WTC11 (cell line): ENCODE measurements around the gene SLFN14. TPM values are rescaled to one million over a fixed set of nuclear protein-coding genes. Genes with fewer than 3 reads are reported as not detected.

Experiments used
- ATAC-seq: fragments of 200-7000 bp; cut with Tn5 transposase; 2 replicates; pipeline ENCODE4 v1.10.0; 2021; ENCODE audit warnings: mild to moderate bottlenecking, moderate library complexity
- CTCF ChIA-PET: fragments of 300-600 bp; sonication (Branson Sonifier 250); formaldehyde crosslinking; loops from one replicate; lab custom pipeline; 2021; ENCODE audit warnings: antibody characterized with exemption; lab: Charles Lee
- POLR2A ChIA-PET: fragments of 350-600 bp; sonication (Branson Sonifier 250); formaldehyde crosslinking; loops from one replicate; lab custom pipeline; 2021; ENCODE audit warnings: antibody characterized with exemption; lab: Charles Lee
- DNase-seq: peaks from one replicate; pipeline ENCODE4 v3.0.0; 2021; ENCODE audit warnings: low spot score
- H3K27ac Mint-ChIP-seq: 2 replicates; pipeline ENCODE4 v1.8.0; 2021; ENCODE audit warnings: mixed read lengths
- H3K27me3 Mint-ChIP-seq: 2 replicates; pipeline ENCODE4 v1.8.0; 2021; ENCODE audit warnings: low read depth, mild to moderate bottlenecking, moderate library complexity, mixed read lengths
- H3K36me3 Mint-ChIP-seq: 2 replicates; pipeline ENCODE4 v1.8.0; 2021; ENCODE audit warnings: mixed read lengths
- H3K4me1 Mint-ChIP-seq: 2 replicates; pipeline ENCODE4 v1.8.0; 2022; ENCODE audit warnings: mixed read lengths
- H3K4me3 Mint-ChIP-seq: 2 replicates; pipeline ENCODE4 v1.8.0; 2021; ENCODE audit warnings: mild to moderate bottlenecking, moderate library complexity, mixed read lengths
- H3K9me3 Mint-ChIP-seq: 2 replicates; pipeline ENCODE4 v1.8.0; 2021; ENCODE audit warnings: mixed read lengths
- ATF2 ChIP-seq: sonication (generic); formaldehyde crosslinking; IDR thresholded peaks from 2 replicates; pipeline ENCODE4 v1.8.1; 2022; ENCODE audit warnings: low read depth, missing genetic modification reagents, borderline replicate concordance
- CREB1 ChIP-seq: sonication (generic); formaldehyde crosslinking; IDR thresholded peaks from 2 replicates; pipeline ENCODE4 v1.8.0; 2023; ENCODE audit warnings: mild to moderate bottlenecking, missing genetic modification reagents
- CREM ChIP-seq: sonication (generic); formaldehyde crosslinking; IDR thresholded peaks from 2 replicates; pipeline ENCODE4 v1.8.1; 2022; ENCODE audit warnings: mild to moderate bottlenecking, missing genetic modification reagents, moderate library complexity
- E2F5 ChIP-seq: sonication (generic); formaldehyde crosslinking; IDR thresholded peaks from 2 replicates; pipeline ENCODE4 v1.8.1; 2022; ENCODE audit warnings: mild to moderate bottlenecking, moderate library complexity, missing genetic modification reagents
- MXD4 ChIP-seq: fragments of 250-450 bp; sonication (Bioruptor Pico); IDR thresholded peaks from 2 replicates; pipeline ENCODE4 v1.8.0; 2021; ENCODE audit warnings: mild to moderate bottlenecking, moderate library complexity, borderline replicate concordance
- PREB ChIP-seq: sonication (generic); formaldehyde crosslinking; IDR thresholded peaks from 2 replicates; pipeline ENCODE4 v1.8.1; 2022; ENCODE audit warnings: mild to moderate bottlenecking, missing genetic modification reagents, moderate library complexity, borderline replicate concordance
- RELA ChIP-seq: sonication (generic); formaldehyde crosslinking; IDR thresholded peaks from 2 replicates; pipeline ENCODE4 v1.8.1; 2022; ENCODE audit warnings: missing genetic modification reagents, mild to moderate bottlenecking, borderline replicate concordance
- ZNF263 ChIP-seq: sonication (generic); formaldehyde crosslinking; IDR thresholded peaks from 2 replicates; pipeline ENCODE4 v1.8.1; 2022; ENCODE audit warnings: low read depth, mild to moderate bottlenecking, moderate library complexity, missing genetic modification reagents
- ZNF396 ChIP-seq: fragments of 250-450 bp; sonication (Bioruptor Pico); IDR thresholded peaks from 2 replicates; pipeline ENCODE4 v1.8.0; 2021; ENCODE audit warnings: mild to moderate bottlenecking, moderate library complexity, borderline replicate concordance
- ZNF423 ChIP-seq: fragments of 250-450 bp; sonication (Bioruptor Pico); IDR thresholded peaks from 2 replicates; pipeline ENCODE4 v2.1.2; 2022; ENCODE audit warnings: mild to moderate bottlenecking, moderate library complexity
- ZNF671 ChIP-seq: fragments of 250-450 bp; sonication (Bioruptor Pico); IDR thresholded peaks from 2 replicates; pipeline ENCODE4 v1.8.0; 2021; ENCODE audit warnings: mild to moderate bottlenecking
- total RNA-seq: library from RNA; stranded (reverse); gene quantifications from 3 replicates; pipeline ENCODE4 v1.2.3, GENCODE V29; 2021
- TF ChIP-seq, protein P1 (sequence below): sonication (generic); formaldehyde crosslinking; IDR thresholded peaks from 2 replicates; pipeline ENCODE4 v1.8.0; 2022; ENCODE audit warnings: mild to moderate bottlenecking, missing genetic modification reagents
- TF ChIP-seq, protein P2 (sequence below): fragments of 250-450 bp; sonication (Bioruptor Pico); conservative IDR thresholded peaks from 2 replicates; pipeline ENCODE4 v1.9.0; 2021; ENCODE audit warnings: mild to moderate bottlenecking
- TF ChIP-seq, protein P3 (sequence below): fragments of 250-450 bp; sonication (Bioruptor Pico); IDR thresholded peaks from 2 replicates; pipeline ENCODE4 v1.9.0; 2021; ENCODE audit warnings: mild to moderate bottlenecking

Gene SLFN14
- total RNA-seq, 1 experiment from 2014 or later = not detected

- peaks cover 11% of the 10 kb centered on the region for H3K4me1 Mint-ChIP-seq
- CTCF ChIA-PET = interaction anchor here (1.3 kb wide), 2 partner anchors 9 to 199 kb away, joined by 4 to 6 read pairs; no protein-coding TSS in a partner anchor
- no peak for ATAC-seq
- POLR2A ChIA-PET = no interaction called here
- H3K27ac Mint-ChIP-seq = no peak overlapping the region
- TF ChIP-seq MXD4 (CRISPR knock-in tag) (no peak), CREB1 (CRISPR knock-in tag) (no peak)
- no peaks in the 10 kb centered on the region for H3K36me3 Mint-ChIP-seq
- no peak overlapping the region for H3K4me3 Mint-ChIP-seq
- peaks cover 36% of the 10 kb centered on the region for H3K27me3 Mint-ChIP-seq
- no peaks in the 10 kb centered on the region for H3K9me3 Mint-ChIP-seq
- no peak for DNase-seq
Measured at GRCh38 chr17:35548208-35548810, 12.3 kb downstream of the SLFN14 start.

DNA sequence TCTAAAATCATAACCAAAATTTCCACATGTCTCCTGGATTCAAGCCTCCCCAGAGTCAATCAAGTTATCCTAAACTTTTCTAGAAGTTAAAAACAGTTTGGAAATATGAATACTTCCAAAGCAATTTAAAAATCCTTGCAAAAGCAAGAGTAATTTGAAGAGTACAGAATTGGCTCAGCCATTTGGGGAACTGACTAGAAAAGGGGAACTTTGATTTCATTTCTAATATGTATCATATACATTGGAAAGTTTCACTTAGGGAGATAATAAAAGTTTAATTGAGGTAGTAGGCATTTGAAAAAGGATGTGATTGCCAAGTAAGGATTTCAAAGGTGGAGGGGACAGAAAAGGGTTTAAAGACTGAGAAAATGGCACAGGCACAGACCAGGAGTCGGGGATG, 14.1 kb downstream of the SLFN14 start:
- ChIA-PET CTCF (no interaction called here), POLR2A (no interaction called here)
- no peak overlapping the region for H3K27ac Mint-ChIP-seq
- H3K9me3 Mint-ChIP-seq = no peaks in the 10 kb centered on the region
- ATAC-seq = no peak
- no peaks in the 10 kb centered on the region for H3K36me3 Mint-ChIP-seq
- TF ChIP-seq, protein P1, sequence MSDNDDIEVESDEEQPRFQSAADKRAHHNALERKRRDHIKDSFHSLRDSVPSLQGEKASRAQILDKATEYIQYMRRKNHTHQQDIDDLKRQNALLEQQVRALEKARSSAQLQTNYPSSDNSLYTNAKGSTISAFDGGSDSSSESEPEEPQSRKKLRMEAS (CRISPR knock-in tag) = no peak
- TF ChIP-seq CREM (CRISPR knock-in tag) (no peak), PREB (CRISPR knock-in tag) (no peak)
- TF ChIP-seq, all 79 proteins: peak for 0
- Mint-ChIP-seq H3K27me3 (peaks cover 36% of the 10 kb centered on the region), H3K4me3 (no peak overlapping the region), H3K4me1 (peaks cover 4% of the 10 kb centered on the region)
- no peak for DNase-seq

- TF ChIP-seq, protein P2, sequence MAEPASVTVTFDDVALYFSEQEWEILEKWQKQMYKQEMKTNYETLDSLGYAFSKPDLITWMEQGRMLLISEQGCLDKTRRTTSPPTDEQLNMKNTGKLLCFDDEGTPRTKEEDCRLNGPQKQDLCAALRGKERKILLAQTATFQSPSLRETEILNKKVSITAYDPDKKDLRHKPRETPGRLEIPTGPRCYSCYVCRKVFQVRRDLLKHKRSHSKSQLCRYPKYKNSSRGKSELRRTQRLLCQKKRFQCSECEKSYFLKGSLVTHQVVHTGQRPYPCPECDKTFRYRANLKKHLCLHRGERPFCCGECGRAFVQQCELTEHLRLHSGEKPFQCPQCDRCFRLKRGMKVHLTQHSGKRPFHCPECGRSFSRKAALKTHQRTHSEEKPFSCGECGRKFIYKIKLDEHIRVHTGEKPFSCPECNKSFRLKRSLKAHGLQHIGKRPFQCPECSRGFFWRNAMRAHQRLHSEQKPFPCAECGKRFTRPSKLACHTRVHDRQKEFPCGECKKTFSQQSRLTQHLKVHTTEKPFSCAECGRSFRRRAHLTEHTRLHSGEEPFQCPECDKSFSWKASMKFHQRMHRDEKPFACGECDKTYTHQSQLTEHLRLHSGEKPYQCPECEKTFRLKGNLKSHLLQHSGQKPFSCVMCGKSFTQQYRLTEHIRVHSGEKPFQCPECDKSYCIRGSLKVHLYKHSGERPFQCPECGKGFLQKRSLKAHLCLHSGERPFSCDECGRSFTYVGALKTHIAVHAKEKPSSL (CRISPR knock-in tag) = no peak
- TF ChIP-seq ZNF671 (CRISPR knock-in tag) (no peak), ZNF423 (CRISPR knock-in tag) (no peak), ZNF263 (CRISPR knock-in tag) (no peak), E2F5 (CRISPR knock-in tag) (no peak), ATF2 (CRISPR knock-in tag) (no peak), ZNF396 (CRISPR knock-in tag) (no peak), RELA (CRISPR knock-in tag) (no peak)
- TF ChIP-seq, protein P3, sequence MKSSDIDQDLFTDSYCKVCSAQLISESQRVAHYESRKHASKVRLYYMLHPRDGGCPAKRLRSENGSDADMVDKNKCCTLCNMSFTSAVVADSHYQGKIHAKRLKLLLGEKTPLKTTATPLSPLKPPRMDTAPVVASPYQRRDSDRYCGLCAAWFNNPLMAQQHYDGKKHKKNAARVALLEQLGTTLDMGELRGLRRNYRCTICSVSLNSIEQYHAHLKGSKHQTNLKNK (CRISPR knock-in tag) = no peak
- peaks cover 39% of the 10 kb centered on the region for H3K27me3 Mint-ChIP-seq
- ATAC-seq = no peak
- H3K4me3 Mint-ChIP-seq = no peak overlapping the region
- H3K36me3 Mint-ChIP-seq = no peaks in the 10 kb centered on the region
- ChIA-PET CTCF (interaction anchor here (1.2 kb wide), 1 partner anchor 12 kb away, joined by 3 read pairs; no protein-coding TSS in a partner anchor), POLR2A (no interaction called here)
- no peak for DNase-seq
- no peaks in the 10 kb centered on the region for H3K9me3 Mint-ChIP-seq
- no peak overlapping the region for H3K27ac Mint-ChIP-seq
- no peaks in the 10 kb centered on the region for H3K4me1 Mint-ChIP-seq
Measured at GRCh38 chr17:35545150-35545549, 15.5 kb downstream of the SLFN14 start.
